ENCODE results near the gene TRPT1. TPM values are rescaled to one million over a fixed set of nuclear protein-coding genes. Genes with fewer than 3 reads are reported as not detected.

TRPT1 gene
- total and polyA plus RNA-seq, 3 experiments from 2014 or later = 28.3 to 47.6 (median 31.5) TPM

GRCh38 chr11:64238076-64238475, 12.1 kb upstream of the TRPT1 start:
- ChIA-PET CTCF (interaction anchor here (1.9 kb wide), 2 partner anchors 8 to 31 kb away, joined by 4 to 6 read pairs; partner anchors contain the start of gene PPP1R14B), POLR2A (interaction anchor here (1.3 kb wide), 1 partner anchor 80 kb away, joined by 3 read pairs; the partner anchor contains the start of genes PRDX5 and TRMT112)
- no peaks in the 10 kb centered on the region for H3K9me3 Mint-ChIP-seq
- DNase-seq = no peak
- Histone ChIP-seq H3K27ac (ENCODE audit: low read depth, low read length) (no peak overlapping the region), H3K4me1 (ENCODE audit: insufficient read depth, low read length) (peaks cover 37% of the 10 kb centered on the region), H3K27me3 (ENCODE audit: insufficient read depth, low read length, poor library complexity, severe bottlenecking) (no peaks in the 10 kb centered on the region), H3K9me3 (ENCODE audit: low read length) (no peaks in the 10 kb centered on the region), H3K4me3 (ENCODE audit: low read length) (no peak overlapping the region), H3K36me3 (ENCODE audit: insufficient read depth, low read length) (no peaks in the 10 kb centered on the region)
- H3K36me3 Mint-ChIP-seq = peaks cover 0 to 31% (median 0%) of the 10 kb centered on the region in 3 donors
- H3K27ac Mint-ChIP-seq = peak overlapping the region in 6 of 8 donors; percentile 48 to 100 (median 87)
- peak overlapping the region in 3 of 7 donors; percentile 31 to 84 (median 40) for H3K4me3 Mint-ChIP-seq
- H3K4me1 Mint-ChIP-seq = peaks cover 21 to 54% (median 23%) of the 10 kb centered on the region in 3 donors
- peaks cover 0 to 2% of the 10 kb centered on the region in 2 donors for H3K27me3 Mint-ChIP-seq

GRCh38 chr11:64237484-64237951, 11.5 kb upstream of the TRPT1 start:
- Mint-ChIP-seq H3K27ac (peak overlapping the region in 5 of 8 donors; percentile 47 to 100 (median 77)), H3K36me3 (peaks cover 0 to 30% (median 0%) of the 10 kb centered on the region in 3 donors), H3K9me3 (no peaks in the 10 kb centered on the region), H3K4me1 (peaks cover 21 to 54% (median 27%) of the 10 kb centered on the region in 3 donors), H3K4me3 (peak overlapping the region in 2 of 7 donors; percentile 23 to 84), H3K27me3 (peaks cover 0 to 2% of the 10 kb centered on the region in 2 donors)
- ChIA-PET CTCF (interaction anchor here (1.0 to 1.9 kb wide), 3 partner anchors 9 to 52 kb away, joined by 3 to 6 read pairs (median 3); partner anchors contain the start of genes PPP1R14B and STIP1), POLR2A (interaction anchor here (1.3 kb wide), 1 partner anchor 32 kb away, joined by 3 read pairs; no protein-coding TSS in a partner anchor)
- no peaks in the 10 kb centered on the region for H3K36me3 ChIP-seq (ENCODE audit: insufficient read depth, low read length)
- peak in 1 of 5 donors; percentile 44 for DNase-seq
- H3K9me3 ChIP-seq (ENCODE audit: low read length) = no peaks in the 10 kb centered on the region
- no peak overlapping the region for H3K4me3 ChIP-seq (ENCODE audit: low read length)
- no peaks in the 10 kb centered on the region for H3K27me3 ChIP-seq (ENCODE audit: insufficient read depth, low read length, poor library complexity, severe bottlenecking)
- H3K4me1 ChIP-seq (ENCODE audit: insufficient read depth, low read length) = peaks cover 35% of the 10 kb centered on the region
- H3K27ac ChIP-seq (ENCODE audit: low read depth, low read length) = no peak overlapping the region

DNA sequence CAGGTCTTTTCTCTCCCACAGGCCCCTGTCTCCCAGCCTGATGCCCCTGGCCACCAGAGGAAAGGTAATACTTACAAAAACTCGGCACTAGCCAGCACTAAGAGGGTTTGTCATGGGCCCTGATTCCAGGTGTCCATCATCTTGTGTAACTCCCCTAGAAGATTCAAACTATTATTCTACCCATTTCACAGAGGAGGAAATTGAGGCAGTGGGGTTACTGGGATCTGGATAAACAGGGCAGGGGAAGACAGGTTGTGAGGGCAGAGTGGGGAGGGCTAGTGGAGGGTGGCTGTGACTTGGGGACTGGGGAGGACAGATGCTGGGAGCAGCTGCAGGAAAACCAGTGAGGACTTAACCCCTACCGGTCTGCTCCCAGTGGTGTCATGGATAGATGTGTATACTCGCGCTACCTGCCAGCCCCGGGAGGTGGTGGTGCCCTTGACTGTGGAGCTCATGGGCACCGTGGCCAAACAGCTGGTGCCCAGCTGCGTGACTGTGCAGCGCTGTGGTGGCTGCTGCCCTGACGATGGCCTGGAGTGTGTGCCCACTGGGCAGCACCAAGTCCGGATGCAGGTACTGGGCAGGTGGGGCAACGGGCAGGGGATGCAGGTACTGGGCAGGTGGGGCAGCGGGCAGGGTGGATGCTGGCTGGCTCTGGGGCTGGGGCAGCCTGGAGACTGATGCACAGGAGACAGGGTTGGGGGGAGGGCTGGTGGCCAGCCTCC, 9.6 kb upstream of the TRPT1 start:
- Histone ChIP-seq H3K27ac (ENCODE audit: low read depth, low read length) (peak overlapping the region; percentile 49), H3K4me3 (ENCODE audit: low read length) (peak overlapping the region; percentile 67), H3K4me1 (ENCODE audit: insufficient read depth, low read length) (peaks cover 44% of the 10 kb centered on the region), H3K27me3 (ENCODE audit: insufficient read depth, low read length, poor library complexity, severe bottlenecking) (no peaks in the 10 kb centered on the region), H3K36me3 (ENCODE audit: insufficient read depth, low read length) (no peaks in the 10 kb centered on the region), H3K9me3 (ENCODE audit: low read length) (no peaks in the 10 kb centered on the region)
- no peaks in the 10 kb centered on the region for H3K9me3 Mint-ChIP-seq
- peak overlapping the region; percentile 75 to 96 (median 86) for H3K27ac Mint-ChIP-seq
- peak in 1 of 5 donors; percentile 45 for DNase-seq
- peaks cover 0 to 2% of the 10 kb centered on the region in 2 donors for H3K27me3 Mint-ChIP-seq
- POLR2A ChIA-PET = interaction anchor here (1.2 to 2.5 kb wide), 2 partner anchors 9 to 10 kb away, joined by 3 to 8 read pairs; partner anchors contain the start of genes NUDT22 and PPP1R14B
- H3K36me3 Mint-ChIP-seq = peaks cover 0 to 25% (median 0%) of the 10 kb centered on the region in 3 donors
- H3K4me1 Mint-ChIP-seq = peaks cover 24 to 58% (median 40%) of the 10 kb centered on the region in 3 donors
- peak overlapping the region; percentile 70 to 89 (median 79) for H3K4me3 Mint-ChIP-seq
- CTCF ChIA-PET = interaction anchor here (0.7 to 3.2 kb wide), 7 partner anchors 9 to 69 kb away, joined by 3 to 11 read pairs (median 6); partner anchors contain the start of genes FERMT3, NUDT22, PLCB3 and TRPT1

DNA sequence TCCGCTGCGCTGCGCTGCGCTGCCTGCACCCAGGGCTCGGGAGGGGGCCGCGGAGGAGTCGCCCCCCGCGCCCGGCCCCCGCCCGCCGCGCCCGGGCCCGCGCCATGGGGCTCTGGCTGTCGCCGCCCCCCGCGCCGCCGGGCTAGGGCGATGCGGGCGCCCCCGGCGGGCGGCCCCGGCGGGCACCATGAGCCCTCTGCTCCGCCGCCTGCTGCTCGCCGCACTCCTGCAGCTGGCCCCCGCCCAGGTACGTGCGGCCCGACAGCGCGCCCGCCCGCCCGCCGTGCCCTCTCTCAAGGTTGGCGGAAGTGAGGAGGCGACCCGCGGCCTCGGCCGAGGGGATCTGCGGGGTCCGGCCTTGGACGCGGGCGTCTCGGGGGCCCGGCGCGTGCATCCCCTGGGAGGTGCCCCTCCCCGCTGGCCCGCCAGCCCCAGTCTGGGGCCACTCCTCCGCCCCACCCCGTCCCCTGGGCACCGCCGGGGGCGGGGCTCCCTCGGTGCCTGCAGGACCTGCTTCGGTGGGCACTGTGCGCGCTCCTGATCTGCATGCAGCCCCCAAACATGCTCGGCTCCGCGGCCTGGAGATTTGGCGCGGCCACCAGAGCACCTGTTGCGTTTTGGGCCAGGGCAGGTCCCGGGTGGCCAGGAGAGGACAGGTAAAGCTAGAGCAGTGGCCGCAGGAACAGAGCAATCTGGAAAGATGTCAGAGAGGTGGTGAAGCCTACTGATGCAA, 8.8 kb upstream of the TRPT1 start:
- POLR2A ChIA-PET = interaction anchor here (1.2 to 2.5 kb wide), 2 partner anchors 8 to 11 kb away, joined by 3 to 8 read pairs; partner anchors contain the start of genes NUDT22 and PPP1R14B
- Histone ChIP-seq H3K36me3 (ENCODE audit: insufficient read depth, low read length) (no peaks in the 10 kb centered on the region), H3K4me1 (ENCODE audit: insufficient read depth, low read length) (peaks cover 38% of the 10 kb centered on the region), H3K9me3 (ENCODE audit: low read length) (no peaks in the 10 kb centered on the region), H3K27me3 (ENCODE audit: insufficient read depth, low read length, poor library complexity, severe bottlenecking) (no peaks in the 10 kb centered on the region), H3K4me3 (ENCODE audit: low read length) (peak overlapping the region; percentile 67), H3K27ac (ENCODE audit: low read depth, low read length) (peak overlapping the region; percentile 49)
- peak overlapping the region; percentile 70 to 89 (median 79) for H3K4me3 Mint-ChIP-seq
- H3K36me3 Mint-ChIP-seq = peaks cover 0 to 28% (median 0%) of the 10 kb centered on the region in 3 donors
- H3K27me3 Mint-ChIP-seq = peaks cover 0 to 2% of the 10 kb centered on the region in 2 donors
- H3K9me3 Mint-ChIP-seq = no peaks in the 10 kb centered on the region
- peak overlapping the region; percentile 75 to 96 (median 86) for H3K27ac Mint-ChIP-seq
- H3K4me1 Mint-ChIP-seq = peaks cover 21 to 57% (median 35%) of the 10 kb centered on the region in 3 donors
- peak; percentile 51 to 72 (median 64) for DNase-seq
- CTCF ChIA-PET = interaction anchor here (0.6 to 3.2 kb wide), 8 partner anchors 8 to 69 kb away, joined by 3 to 11 read pairs (median 4); partner anchors contain the start of genes FERMT3, NUDT22, PLCB3 and TRPT1

- Histone ChIP-seq H3K4me3 (ENCODE audit: low read length) (peak within 1 kb of the TSS; percentile 67), H3K36me3 (ENCODE audit: insufficient read depth, low read length) (no peaks in the 10 kb centered on the region), H3K4me1 (ENCODE audit: insufficient read depth, low read length) (peaks cover 44% of the 10 kb centered on the region), H3K27me3 (ENCODE audit: insufficient read depth, low read length, poor library complexity, severe bottlenecking) (no peaks in the 10 kb centered on the region), H3K27ac (ENCODE audit: low read depth, low read length) (peak within 1 kb of the TSS; percentile 49), H3K9me3 (ENCODE audit: low read length) (no peaks in the 10 kb centered on the region)
- no peaks in the 10 kb centered on the region for H3K9me3 Mint-ChIP-seq
- peaks cover 27 to 62% (median 41%) of the 10 kb centered on the region in 3 donors for H3K4me1 Mint-ChIP-seq
- H3K27me3 Mint-ChIP-seq = peaks cover 0 to 2% of the 10 kb centered on the region in 2 donors
- H3K27ac Mint-ChIP-seq = peak within 1 kb of the TSS; percentile 75 to 96 (median 89)
- ChIA-PET POLR2A (interaction anchor here (2.5 kb wide), 1 partner anchor 12 kb away, joined by 8 read pairs; the partner anchor contains the start of gene PPP1R14B), CTCF (interaction anchor here (1.0 to 3.2 kb wide), 3 partner anchors 27 to 67 kb away, joined by 3 to 11 read pairs (median 6); partner anchors contain the start of gene FERMT3)
- H3K36me3 Mint-ChIP-seq = peaks cover 0 to 28% (median 0%) of the 10 kb centered on the region in 3 donors
- DNase-seq = peak; percentile 65 to 82 (median 70)
- peak within 1 kb of the TSS; percentile 78 to 97 (median 83) for H3K4me3 Mint-ChIP-seq
These were observed 8.1 kb upstream of the TRPT1 start, which contains the start of gene VEGFB for GRCh38 chr11:64233913-64234586. VEGFB (plus strand) TSS chr11:64234584; CDS start chr11:64234834, 250 bp downstream.

GRCh38 chr11:64232967-64233315, 7.0 kb upstream of the TRPT1 start:
- ChIA-PET POLR2A (interaction anchor here (1.1 to 2.5 kb wide), 4 partner anchors 8 to 25 kb away, joined by 3 to 8 read pairs (median 3); partner anchors contain the start of genes FKBP2 and PPP1R14B), CTCF (interaction anchor here (0.7 to 1.6 kb wide), 5 partner anchors 9 to 68 kb away, joined by 3 to 4 read pairs (median 3); partner anchors contain the start of gene PLCB3)

More at GRCh38 chr11:64232967-64233315, 7.0 kb upstream of the TRPT1 start:
- Mint-ChIP-seq H3K27ac (peak overlapping the region; percentile 37 to 96 (median 77)), H3K9me3 (no peaks in the 10 kb centered on the region), H3K4me3 (peak overlapping the region; percentile 36 to 97 (median 72)), H3K4me1 (peaks cover 29 to 60% (median 48%) of the 10 kb centered on the region in 3 donors), H3K36me3 (peaks cover 0 to 17% (median 0%) of the 10 kb centered on the region in 3 donors), H3K27me3 (peaks cover 0 to 2% of the 10 kb centered on the region in 2 donors)
- H3K27ac ChIP-seq (ENCODE audit: low read depth, low read length) = no peak overlapping the region
- H3K9me3 ChIP-seq (ENCODE audit: low read length) = no peaks in the 10 kb centered on the region
- no peaks in the 10 kb centered on the region for H3K36me3 ChIP-seq (ENCODE audit: insufficient read depth, low read length)
- no peak for DNase-seq
- H3K27me3 ChIP-seq (ENCODE audit: insufficient read depth, low read length, poor library complexity, severe bottlenecking) = no peaks in the 10 kb centered on the region
- peaks cover 48% of the 10 kb centered on the region for H3K4me1 ChIP-seq (ENCODE audit: insufficient read depth, low read length)
- H3K4me3 ChIP-seq (ENCODE audit: low read length) = no peak overlapping the region
